AG09309 (cell line): ENCODE data around the gene HAO2.

Experiments used
- DNase-seq: peaks from one replicate; pipeline ENCODE4 v3.0.0-alpha.2; 2010; ENCODE audit warnings: low read depth
- H3K4me3 ChIP-seq: 2 replicates; pipeline ENCODE4 v1.5.1; 2011; ENCODE audit warnings: mild to moderate bottlenecking, low read depth, low read length, moderate library complexity; ENCODE audit not compliant: control insufficient read depth
- TF ChIP-seq, protein P1 (sequence below): IDR thresholded peaks from 2 replicates; pipeline ENCODE4 v1.5.1; 2011; ENCODE audit warnings: mild to moderate bottlenecking, low read depth, low read length, inconsistent platforms; ENCODE audit not compliant: insufficient read depth, control insufficient read depth; ENCODE audit errors: missing control alignments

HAO2 gene

DNA sequence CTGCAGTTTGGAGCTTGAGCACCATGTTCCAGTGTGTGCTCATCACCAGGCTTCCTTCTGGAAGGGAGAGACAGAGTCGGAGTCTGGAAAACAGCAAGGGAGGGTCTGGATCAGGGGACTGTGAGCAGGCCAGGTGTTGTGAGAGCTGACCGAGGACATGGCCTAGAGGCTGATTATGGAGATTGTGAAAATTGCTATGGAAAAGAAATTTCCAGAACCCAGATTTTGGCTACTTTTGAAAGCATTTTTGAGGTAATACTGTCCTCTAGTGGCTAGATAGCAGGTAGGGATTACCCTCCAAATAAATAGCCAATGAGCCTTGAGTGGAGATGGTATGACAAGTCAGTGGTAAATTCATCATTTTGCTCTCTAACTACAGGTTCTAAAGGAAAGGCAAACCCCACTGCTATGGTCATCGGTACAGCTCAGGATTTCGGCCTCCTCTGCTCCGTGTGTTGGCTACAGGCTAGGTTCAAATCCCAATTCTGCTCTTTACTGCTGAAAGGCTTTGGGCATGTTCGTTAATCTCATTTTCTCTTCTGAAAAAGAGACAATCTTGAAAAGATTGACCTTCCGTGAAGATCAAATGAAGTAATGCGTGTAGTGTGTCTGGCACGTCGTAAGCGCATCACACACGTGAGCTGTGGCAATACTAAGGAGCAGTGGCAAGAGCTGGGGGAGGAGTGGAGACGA lies 1.0 kb upstream of the HAO2 start:
- peak; percentile 14 for DNase-seq
- TF ChIP-seq, protein P1, sequence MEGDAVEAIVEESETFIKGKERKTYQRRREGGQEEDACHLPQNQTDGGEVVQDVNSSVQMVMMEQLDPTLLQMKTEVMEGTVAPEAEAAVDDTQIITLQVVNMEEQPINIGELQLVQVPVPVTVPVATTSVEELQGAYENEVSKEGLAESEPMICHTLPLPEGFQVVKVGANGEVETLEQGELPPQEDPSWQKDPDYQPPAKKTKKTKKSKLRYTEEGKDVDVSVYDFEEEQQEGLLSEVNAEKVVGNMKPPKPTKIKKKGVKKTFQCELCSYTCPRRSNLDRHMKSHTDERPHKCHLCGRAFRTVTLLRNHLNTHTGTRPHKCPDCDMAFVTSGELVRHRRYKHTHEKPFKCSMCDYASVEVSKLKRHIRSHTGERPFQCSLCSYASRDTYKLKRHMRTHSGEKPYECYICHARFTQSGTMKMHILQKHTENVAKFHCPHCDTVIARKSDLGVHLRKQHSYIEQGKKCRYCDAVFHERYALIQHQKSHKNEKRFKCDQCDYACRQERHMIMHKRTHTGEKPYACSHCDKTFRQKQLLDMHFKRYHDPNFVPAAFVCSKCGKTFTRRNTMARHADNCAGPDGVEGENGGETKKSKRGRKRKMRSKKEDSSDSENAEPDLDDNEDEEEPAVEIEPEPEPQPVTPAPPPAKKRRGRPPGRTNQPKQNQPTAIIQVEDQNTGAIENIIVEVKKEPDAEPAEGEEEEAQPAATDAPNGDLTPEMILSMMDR: peak; percentile 96
- no peak overlapping the region for H3K4me3 ChIP-seq

DNA sequence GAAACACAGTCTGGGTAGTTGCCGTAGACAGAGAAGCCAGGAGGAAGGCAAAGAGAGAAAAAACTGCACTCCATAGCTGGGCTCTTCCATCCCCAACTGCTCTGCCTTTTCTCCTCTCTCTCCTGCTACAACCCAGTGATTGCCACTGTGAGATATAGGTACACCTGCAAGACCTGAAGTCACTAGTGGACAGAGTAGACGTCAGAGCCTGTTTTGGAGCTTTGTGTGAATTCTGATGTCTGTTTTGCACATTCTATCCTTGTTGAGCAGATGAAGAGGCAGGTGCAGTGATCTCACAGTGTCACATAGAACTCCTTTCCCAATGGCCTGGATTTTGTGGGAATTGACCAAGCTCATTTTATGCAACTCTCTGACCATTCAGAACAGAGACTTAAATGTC lies 2.2 kb downstream of the HAO2 start:
- H3K4me3 ChIP-seq: no peak overlapping the region
- DNase-seq: no peak
- TF ChIP-seq, protein P1: no peak

DNA sequence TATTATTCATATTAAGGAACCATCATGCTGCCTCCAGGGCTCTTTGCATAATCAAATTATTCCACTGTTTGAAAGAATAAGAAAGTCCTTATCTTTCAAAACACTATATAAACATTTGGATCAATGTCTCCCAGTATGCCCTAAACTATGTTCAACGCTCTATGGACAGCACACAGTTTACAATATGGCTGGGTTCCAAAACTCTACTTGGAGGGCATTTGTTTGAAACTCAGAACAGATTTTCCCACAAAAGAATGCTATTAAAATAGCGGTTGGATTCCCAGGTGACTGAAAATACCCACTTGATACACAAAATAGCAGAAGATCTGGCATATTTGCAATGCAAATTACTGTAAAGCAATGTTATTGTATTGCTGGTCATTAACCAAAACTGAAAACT lies 3.2 kb downstream of the HAO2 start:
- TF ChIP-seq, protein P1: no peak
- H3K4me3 ChIP-seq: no peak overlapping the region
- DNase-seq: no peak

DNA sequence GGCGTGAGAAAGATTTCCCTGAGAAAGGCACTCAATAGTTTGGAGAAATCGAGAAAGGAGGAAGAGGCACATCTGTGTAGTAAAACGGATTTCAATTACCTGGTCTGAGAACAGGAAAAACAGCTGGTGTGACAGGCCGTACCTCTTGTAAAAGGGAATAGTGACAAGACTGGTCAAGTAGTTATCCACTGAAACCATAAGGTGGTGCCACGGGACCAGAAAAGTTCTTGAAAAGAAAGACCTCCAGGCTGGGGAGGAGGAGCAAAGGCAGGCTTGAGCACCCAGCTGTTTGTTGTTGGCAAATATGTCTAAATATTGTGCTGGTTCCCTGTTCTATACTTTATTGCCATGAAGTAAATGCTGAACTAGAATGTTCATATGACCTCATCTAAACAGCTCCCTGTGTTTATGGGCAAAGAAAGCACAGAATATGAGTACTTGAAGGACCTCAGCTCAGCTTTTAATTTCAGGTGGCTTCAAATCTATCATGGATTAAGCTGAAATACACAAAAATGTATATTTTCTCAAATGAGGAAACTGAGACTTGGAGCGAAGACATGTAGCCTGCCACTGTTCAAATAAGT lies 4.0 kb downstream of the HAO2 start:
- no peak for DNase-seq

DNA sequence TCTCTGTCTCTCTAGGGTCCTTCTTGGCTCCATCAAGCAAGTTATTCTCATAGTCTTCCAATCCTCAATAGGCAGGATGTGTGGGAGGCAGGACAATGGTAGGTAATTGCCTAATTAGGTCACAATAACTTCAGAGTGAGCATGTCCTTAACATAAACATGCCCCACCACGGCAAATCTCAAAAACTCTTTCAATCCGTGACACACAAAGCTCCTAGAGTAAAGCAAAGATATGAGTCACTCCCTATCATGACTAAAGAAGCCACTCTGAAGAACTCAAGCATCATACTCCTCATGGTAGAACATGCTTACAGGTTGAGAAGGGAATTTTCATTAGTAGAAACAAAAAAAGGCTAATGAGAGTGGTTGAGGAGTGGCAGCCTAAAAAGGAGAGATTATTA lies 4.9 kb downstream of the HAO2 start:
- TF ChIP-seq, protein P1: no peak
- no peak overlapping the region for H3K4me3 ChIP-seq
- no peak for DNase-seq

More for the DNA sequence above, 4.0 kb downstream of the HAO2 start:
- TF ChIP-seq, protein P1: no peak
- H3K4me3 ChIP-seq: no peak overlapping the region

DNA sequence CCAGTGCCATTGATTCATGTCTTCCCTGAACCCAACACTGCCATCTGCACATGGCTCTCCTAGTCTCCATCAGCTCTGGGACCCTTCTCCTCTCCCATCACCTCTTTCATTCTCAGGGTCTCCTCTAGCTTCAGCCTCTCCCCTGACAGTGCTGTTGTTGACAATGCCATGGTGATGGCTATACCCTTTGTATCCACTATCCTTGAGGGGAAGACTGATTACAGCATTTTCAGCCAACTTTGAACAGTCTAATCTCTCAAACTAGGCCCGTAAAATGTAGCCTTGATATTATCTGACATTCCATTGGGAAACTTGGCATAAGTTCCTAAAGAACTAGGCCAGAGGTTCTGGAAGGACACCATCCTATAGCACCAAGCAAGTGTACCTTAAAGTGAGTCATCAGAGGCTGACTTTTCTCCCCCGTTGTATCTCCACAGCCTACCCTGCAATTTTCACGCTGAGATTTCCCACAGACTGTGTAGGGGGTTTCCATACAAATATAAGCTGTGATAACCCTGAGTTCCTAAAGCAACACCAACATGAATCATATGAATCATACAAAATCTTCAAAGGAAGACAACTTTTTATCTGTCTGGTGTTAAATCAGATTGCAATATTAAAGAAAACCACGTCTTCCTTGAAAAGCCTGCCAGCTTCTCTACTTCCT lies 5.8 kb downstream of the HAO2 start:
- no peak for DNase-seq
- TF ChIP-seq, protein P1: no peak
- no peak overlapping the region for H3K4me3 ChIP-seq
